HepG2 (cell line): Measurements from ENCODE around the gene TMEM239.

ENCODE experiments used
- CTCF ChIP-seq: sonication (generic); formaldehyde crosslinking; IDR thresholded peaks from 2 replicates; pipeline ENCODE4 v1.5.0; 2020; ENCODE audit warnings: mild to moderate bottlenecking, missing genetic modification reagents, moderate library complexity
- EZH2 ChIP-seq: conservative IDR thresholded peaks from 2 replicates; pipeline ENCODE4 v1.6.1; 2012; ENCODE audit warnings: mild to moderate bottlenecking, low read depth, low read length, moderate library complexity
- NFYB ChIP-seq: sonication (generic); formaldehyde crosslinking; IDR thresholded peaks from 2 replicates; pipeline ENCODE4 v1.4.0; 2020; ENCODE audit warnings: missing genetic modification reagents
- POLR2A ChIP-seq, 2 experiments: IDR thresholded peaks; 2 replicates each; pipeline ENCODE4 v1.6.1; 2011; ENCODE audit warnings: low read depth in 2 of 2, low read length in 2 of 2, mild to moderate bottlenecking in 1 of 2, moderate library complexity in 1 of 2; ENCODE audit not compliant: insufficient read depth in 1 of 2
- SETDB1 ChIP-seq: sonication (generic); formaldehyde crosslinking; IDR thresholded peaks from 2 replicates; pipeline ENCODE4 v1.5.1; 2020; ENCODE audit warnings: missing genetic modification reagents, mild to moderate bottlenecking, borderline replicate concordance
- TSC22D2 ChIP-seq: sonication (generic); formaldehyde crosslinking; IDR thresholded peaks from 2 replicates; pipeline ENCODE4 v1.5.1; 2020; ENCODE audit warnings: missing genetic modification reagents, mild to moderate bottlenecking, borderline replicate concordance
- ZNF251 ChIP-seq: sonication (generic); formaldehyde crosslinking; IDR thresholded peaks from 2 replicates; pipeline ENCODE4 v1.9.0; 2021; ENCODE audit warnings: mild to moderate bottlenecking, missing genetic modification reagents
- TF ChIP-seq, protein P1 (sequence below): IDR thresholded peaks from 2 replicates; pipeline ENCODE4 v1.6.1; 2012; ENCODE audit warnings: low read length, improper control_type of control experiment

GRCh38 chr20:2838847-2839671, 22.9 kb downstream of the TMEM239 start:
- TF ChIP-seq, protein P1, sequence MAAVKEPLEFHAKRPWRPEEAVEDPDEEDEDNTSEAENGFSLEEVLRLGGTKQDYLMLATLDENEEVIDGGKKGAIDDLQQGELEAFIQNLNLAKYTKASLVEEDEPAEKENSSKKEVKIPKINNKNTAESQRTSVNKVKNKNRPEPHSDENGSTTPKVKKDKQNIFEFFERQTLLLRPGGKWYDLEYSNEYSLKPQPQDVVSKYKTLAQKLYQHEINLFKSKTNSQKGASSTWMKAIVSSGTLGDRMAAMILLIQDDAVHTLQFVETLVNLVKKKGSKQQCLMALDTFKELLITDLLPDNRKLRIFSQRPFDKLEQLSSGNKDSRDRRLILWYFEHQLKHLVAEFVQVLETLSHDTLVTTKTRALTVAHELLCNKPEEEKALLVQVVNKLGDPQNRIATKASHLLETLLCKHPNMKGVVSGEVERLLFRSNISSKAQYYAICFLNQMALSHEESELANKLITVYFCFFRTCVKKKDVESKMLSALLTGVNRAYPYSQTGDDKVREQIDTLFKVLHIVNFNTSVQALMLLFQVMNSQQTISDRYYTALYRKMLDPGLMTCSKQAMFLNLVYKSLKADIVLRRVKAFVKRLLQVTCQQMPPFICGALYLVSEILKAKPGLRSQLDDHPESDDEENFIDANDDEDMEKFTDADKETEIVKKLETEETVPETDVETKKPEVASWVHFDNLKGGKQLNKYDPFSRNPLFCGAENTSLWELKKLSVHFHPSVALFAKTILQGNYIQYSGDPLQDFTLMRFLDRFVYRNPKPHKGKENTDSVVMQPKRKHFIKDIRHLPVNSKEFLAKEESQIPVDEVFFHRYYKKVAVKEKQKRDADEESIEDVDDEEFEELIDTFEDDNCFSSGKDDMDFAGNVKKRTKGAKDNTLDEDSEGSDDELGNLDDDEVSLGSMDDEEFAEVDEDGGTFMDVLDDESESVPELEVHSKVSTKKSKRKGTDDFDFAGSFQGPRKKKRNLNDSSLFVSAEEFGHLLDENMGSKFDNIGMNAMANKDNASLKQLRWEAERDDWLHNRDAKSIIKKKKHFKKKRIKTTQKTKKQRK = no peak
- TF ChIP-seq CTCF (CRISPR knock-in tag) (no peak), POLR2A (IDR thresholded peaks at IDR 0.05; ENCODE audit: insufficient read depth in 1 of 2, low read depth in 2 of 2, low read length in 2 of 2) (no peak), EZH2 (no peak), SETDB1 (CRISPR knock-in tag) (no peak), TSC22D2 (CRISPR knock-in tag) (no peak; the same call in 1 of the 2 replicates), ZNF251 (CRISPR knock-in tag) (no peak), NFYB (CRISPR knock-in tag) (no peak)
